HepG2 (cell line): Measurements from ENCODE around the gene CRAT. TPM values are rescaled to one million over a fixed set of nuclear protein-coding genes. Genes with fewer than 3 reads are reported as not detected.

ENCODE experiments used
- ATAC-seq: fragments of 200-7000 bp; cut with Tn5 transposase; 3 replicates; pipeline ENCODE4 v1.9.1; 2020; ENCODE audit warnings: mild to moderate bottlenecking, moderate library complexity
- BruUV-seq: library from RNA; stranded (reverse); fragments of 400-500 nt; replicated peaks from 2 replicates; lab custom pipeline; 2021; lab: Mats Ljungman, UMichigan
- CTCF ChIA-PET: fragments of 300-600 bp; formaldehyde crosslinking; extraction: SDS; loops from one replicate; lab custom pipeline; 2021; ENCODE audit warnings: low total read pairs, inconsistent platforms, low intra/inter-chr PET ratio; lab: Yijun Ruan, JAX
- POLR2A ChIA-PET: fragments of 350-600 bp; sonication (Branson Sonifier 250); formaldehyde crosslinking; loops from one replicate; lab custom pipeline; 2020; ENCODE audit warnings: antibody characterized with exemption, inconsistent platforms; lab: Yijun Ruan, JAX
- DNase-seq: peaks from one replicate; pipeline ENCODE4 v3.0.0-alpha.2; 2015; ENCODE audit warnings: low spot score
- FAIRE-seq: peaks from 3 replicates; lab custom pipeline; 2011; peaks lifted over from hg19 to GRCh38; lab: Jason Lieb, UNC
- H2AFZ ChIP-seq: one replicate; pipeline ENCODE4 v1.6.1; 2011; ENCODE audit warnings: low read length, inconsistent platforms
- H3K27ac ChIP-seq: fragments of 300-600 bp; 3 replicates; pipeline ENCODE4 v1.8.0; 2011; ENCODE audit warnings: mixed run types, mild to moderate bottlenecking, mixed read lengths, low read length, inconsistent platforms; ENCODE audit not compliant: insufficient read depth; ENCODE audit errors: extremely low read length
- H3K27me3 ChIP-seq, 2 experiments: fragments of 200-600 bp in 1 of 2; 2 replicates in 1 of 2; 3 replicates in 1 of 2; pipeline versions ENCODE4 v1.6.0 to v1.8.0; 2011; ENCODE audit warnings: low read length in 2 of 2, mild to moderate bottlenecking in 2 of 2, moderate library complexity in 2 of 2, inconsistent platforms in 1 of 2; ENCODE audit not compliant: insufficient read depth in 2 of 2, control insufficient read depth in 1 of 2
- H3K36me3 ChIP-seq, 2 experiments: fragments of 200-600 bp in 1 of 2; replicated peaks in 1 of 2; 2 replicates in 1 of 2; 3 replicates in 1 of 2; pipeline versions ENCODE4 v1.5.1 to v1.8.0; 2011; ENCODE audit warnings: low read length in 2 of 2, inconsistent platforms in 1 of 2; ENCODE audit not compliant: insufficient read depth in 2 of 2, control insufficient read depth in 1 of 2
- H3K4me1 ChIP-seq: 2 replicates; pipeline ENCODE4 v1.5.1; 2012; ENCODE audit warnings: low read length, inconsistent platforms; ENCODE audit not compliant: insufficient read depth
- H3K4me2 ChIP-seq: 2 replicates; pipeline ENCODE4 v1.6.0; 2011; ENCODE audit warnings: low read depth, low read length, inconsistent platforms
- H3K4me3 ChIP-seq, 3 experiments: fragments of 200-600 bp in 1 of 3; sonication (generic), shearing (Covaris generic) in 1 of 3; replicated peaks in 1 of 3; 2 replicates each; pipeline ENCODE4 v1.5.1; 2011 to 2016; ENCODE audit warnings: low read length in 3 of 3, inconsistent platforms in 2 of 3, low read depth in 2 of 3, mild to moderate bottlenecking in 2 of 3, control low read depth in 1 of 3, mixed read lengths in 1 of 3; ENCODE audit not compliant: insufficient read depth in 1 of 3
- H3K79me2 ChIP-seq: one replicate; pipeline ENCODE4 v1.6.1; 2011; ENCODE audit warnings: low read length, inconsistent platforms; ENCODE audit not compliant: insufficient read depth
- H3K9ac ChIP-seq: 2 replicates; pipeline ENCODE4 v1.6.0; 2011; ENCODE audit warnings: mild to moderate bottlenecking, low read depth, low read length, inconsistent platforms; ENCODE audit not compliant: insufficient read depth
- H3K9me3 ChIP-seq: 2 replicates; pipeline ENCODE4 v1.5.1; 2012; ENCODE audit warnings: mild to moderate bottlenecking, low read length
- H4K20me1 ChIP-seq: 2 replicates; pipeline ENCODE4 v1.6.0; 2011; ENCODE audit warnings: inconsistent platforms, mild to moderate bottlenecking, low read length, moderate library complexity; ENCODE audit not compliant: insufficient read depth
- AKAP8 ChIP-seq: sonication (generic); formaldehyde crosslinking; IDR thresholded peaks from 2 replicates; pipeline ENCODE4 v1.5.1; 2020; ENCODE audit warnings: mild to moderate bottlenecking, missing genetic modification reagents
- KDM4B ChIP-seq: sonication (generic); formaldehyde crosslinking; IDR thresholded peaks from 2 replicates; pipeline ENCODE4 v1.4.0; 2020; ENCODE audit warnings: missing genetic modification reagents
- MAFF ChIP-seq: IDR thresholded peaks from 2 replicates; pipeline ENCODE4 v1.6.1; 2011; ENCODE audit warnings: low read depth, low read length, improper control_type of control experiment
- NCOA1 ChIP-seq: sonication (generic); formaldehyde crosslinking; IDR thresholded peaks from 2 replicates; pipeline ENCODE4 v1.9.0; 2021; ENCODE audit warnings: missing genetic modification reagents
- NFYB ChIP-seq: sonication (generic); formaldehyde crosslinking; IDR thresholded peaks from 2 replicates; pipeline ENCODE4 v1.4.0; 2020; ENCODE audit warnings: missing genetic modification reagents
- PITX1 ChIP-seq: sonication (generic); formaldehyde crosslinking; IDR thresholded peaks from 2 replicates; pipeline ENCODE4 v1.5.1; 2020; ENCODE audit warnings: mild to moderate bottlenecking, missing genetic modification reagents
- TSC22D2 ChIP-seq: sonication (generic); formaldehyde crosslinking; IDR thresholded peaks from 2 replicates; pipeline ENCODE4 v1.5.1; 2020; ENCODE audit warnings: missing genetic modification reagents, mild to moderate bottlenecking, borderline replicate concordance
- ZBTB3 ChIP-seq: sonication (generic); formaldehyde crosslinking; IDR thresholded peaks from 2 replicates; pipeline ENCODE4 v1.4.0; 2020; ENCODE audit warnings: low read depth, mild to moderate bottlenecking, moderate library complexity, missing genetic modification reagents, borderline replicate concordance
- ZNF407 ChIP-seq: sonication (generic); formaldehyde crosslinking; IDR thresholded peaks from one replicate; pipeline ENCODE4 v1.5.1; 2020; ENCODE audit warnings: mild to moderate bottlenecking, missing genetic modification reagents; ENCODE audit errors: not compliant biosample characterization
- ZNF563 ChIP-seq: sonication (generic); formaldehyde crosslinking; IDR thresholded peaks from 2 replicates; pipeline ENCODE4 v1.8.0; 2022; ENCODE audit warnings: mild to moderate bottlenecking, moderate library complexity, missing genetic modification reagents
- ZNF574 ChIP-seq: sonication (generic); formaldehyde crosslinking; IDR thresholded peaks from 2 replicates; pipeline ENCODE4 v1.4.0; 2020; ENCODE audit warnings: missing genetic modification reagents
- WGBS: methylation state at CpG from one replicate; pipeline ENCODE4 v1.1.6; 2017; ENCODE audit warnings: low lambda C conversion rate; 5-methylcytosine and 5-hydroxymethylcytosine counted together
- in situ Hi-C: cut with HindIII; loops from 2 replicates; pipeline ENCODE4 v1.10.0; 2017; ENCODE audit warnings: low pct_unique_long_range_greater_than_20kb; ENCODE audit not compliant: extremely low pct_ligation_motif_present
- intact Hi-C: fragments of 100-400 bp; cut with micrococcal nuclease; formaldehyde crosslinking; loops from one replicate; pipeline ENCODE4 v1.10.0; 2022; ENCODE audit not compliant: unreplicated experiment
- polyA plus RNA-seq, 8 experiments: library from polyadenylated mRNA; depleted of rRNA in 3 of 8; stranded (reverse) in 7 of 8; unstranded in 1 of 8; fragments of >200 nt; fragmentation: Illumina TruSeq in 4 of 8; extraction: Trizol in 4 of 8; gene quantifications; 2 replicates each; pipeline versions ENCODE4 v1.2.1 to v1.2.3, GENCODE V29; 2011 to 2016; ENCODE audit warnings: low read depth in 4 of 8, missing spikeins in 1 of 8, mixed read lengths in 1 of 8; ENCODE audit not compliant: insufficient read depth in 1 of 8
- total RNA-seq, 5 experiments: library from RNA; depleted of rRNA; stranded (reverse); fragments of >200 nt; fragmentation: Illumina TruSeq; extraction: Trizol; gene quantifications; 2 replicates each; pipeline ENCODE4 v1.2.3, GENCODE V29; 2016; ENCODE audit warnings: low read depth in 1 of 5

Gene CRAT
- total and polyA plus RNA-seq, 2 of the 13 experiments (the other 11 are each of a cell fraction or from before 2014, with no cell fraction given) = 26.1 to 26.6 TPM

- H3K79me2 ChIP-seq = peaks cover 33% of the 10 kb centered on the region
- peak overlapping the region; percentile 70 for H3K4me2 ChIP-seq
- TSS peak; percentile 65 for BruUV-seq
- peaks cover 51% of the 10 kb centered on the region for H3K4me1 ChIP-seq
- H3K27ac ChIP-seq = peak overlapping the region; percentile 91
- CTCF ChIA-PET = no interaction called here
- FAIRE-seq (no peak), ATAC-seq (peak; percentile 81), DNase-seq (peak; percentile 18)
- peaks cover 0 to 4% of the 10 kb centered on the region in 2 experiments; a peak in 1 of 5 replicates for H3K36me3 ChIP-seq
- no peaks in the 10 kb centered on the region; a peak in 1 of 5 replicates for H3K27me3 ChIP-seq
- intact Hi-C loops (no loop called here), in situ Hi-C loops (no loop called here)
- no peaks in the 10 kb centered on the region for H3K9me3 ChIP-seq
- peak overlapping the region; percentile 77 for H3K9ac ChIP-seq
- 0% methylated on average over 3 of the region's 64 CpGs for WGBS
- 0 out of 2 replicates have a peak, but pooled peaks cover 5% of the 10 kb centered on the region for H4K20me1 ChIP-seq
- POLR2A ChIA-PET = interaction anchor here (0.6 to 3.6 kb wide), 12 partner anchors 12 to 516 kb away, joined by 3 to 18 read pairs (median 4); partner anchors contain the start of genes DOLPP1, NTMT1 and SH3GLB2
- H3K4me3 ChIP-seq = peak overlapping the region; percentile 80 to 84 (median 80)
- H2AFZ ChIP-seq = no peak overlapping the region
- TF ChIP-seq ZNF563 (CRISPR knock-in tag) (peak; percentile 67; the same call in 1 of the 2 replicates), ZBTB3 (CRISPR knock-in tag) (no peak), KDM4B (peak; percentile 30; the same call in 1 of the 2 replicates), ZNF407 (CRISPR knock-in tag) (peak; percentile 68), NCOA1 (CRISPR knock-in tag) (peak; percentile 32; the same call in 1 of the 2 replicates), ZNF574 (CRISPR knock-in tag) (peak; percentile 93), NFYB (CRISPR knock-in tag) (no peak), TSC22D2 (no peak), MAFF (no peak), AKAP8 (CRISPR knock-in tag) (no peak), PITX1 (CRISPR knock-in tag) (peak; percentile 21; the same call in 1 of the 2 replicates)
These were observed 447 bp downstream of the CRAT start for GRCh38 chr9:129109952-129110739.
